ENCODE results near the gene BGLAP. TPM values are rescaled to one million over a fixed set of nuclear protein-coding genes. Genes with fewer than 3 reads are reported as not detected.

The BGLAP gene
- total RNA-seq, 1 experiment from 2014 or later, result 0.67 TPM

- intact Hi-C loops (cut with micrococcal nuclease; ENCODE audit: unreplicated experiment), result no loop called here
- in situ Hi-C loops (cut with HindIII; ENCODE audit: low pct_unique_long_range_greater_than_20kb, low sequenced_read_pairs), result no loop called here
- DNase-seq (ENCODE audit: low read depth, low spot score) (no peak), ATAC-seq (no peak)
- H3K36me3 ChIP-seq (ENCODE audit: control insufficient read depth, insufficient read depth, low read length), result no peaks in the 10 kb centered on the region; the same call in 1 of the 2 replicates
- peak overlapping the region in 1 of 2 experiments; percentile 18; a peak in 1 of 4 replicates for H3K4me3 ChIP-seq (ENCODE audit: low read depth in 2 of 2, low read length in 2 of 2)
- ChIA-PET CTCF (interaction anchor here (0.6 kb wide), 1 partner anchor 12 kb away, joined by 4 read pairs; no protein-coding TSS in a partner anchor), POLR2A (interaction anchor here (0.5 kb wide), 1 partner anchor 21 kb away, joined by 3 read pairs; no protein-coding TSS in a partner anchor)
- no peaks in the 10 kb centered on the region for H3K27me3 ChIP-seq (ENCODE audit: control insufficient read depth, insufficient read depth, low read length)
- no peak overlapping the region for H3K27ac ChIP-seq (ENCODE audit: low read length)
- TF ChIP-seq REST (IDR thresholded peaks at IDR 0.05; ENCODE audit: insufficient read depth in 1 of 2, low read depth in 2 of 2, low read length in 1 of 2) (no peak), CTCF (IDR thresholded peaks at IDR 0.05) (no peak), SIN3A (IDR thresholded peaks at IDR 0.05; ENCODE audit: borderline replicate concordance, insufficient read depth, low read depth, low read length) (no peak), TCF7L2 (IDR thresholded peaks at IDR 0.05; ENCODE audit: low read depth, low read length) (no peak)
- peaks cover 9% of the 10 kb centered on the region for H3K4me1 ChIP-seq (ENCODE audit: control insufficient read depth, insufficient read depth, low read length)
- BruUV-seq (replicated peaks), result no TSS peak
- no peaks in the 10 kb centered on the region for H3K9me3 ChIP-seq (ENCODE audit: control insufficient read depth, insufficient read depth, low read depth, low read length)
These were observed 4.3 kb downstream of the BGLAP start for GRCh38 chr1:156246241-156246780.

GRCh38 chr1:156246781-156247459, 4.9 kb downstream of the BGLAP start:
- Histone ChIP-seq H3K27me3 (ENCODE audit: control insufficient read depth, insufficient read depth, low read length) (no peaks in the 10 kb centered on the region), H3K4me1 (ENCODE audit: control insufficient read depth, insufficient read depth, low read length) (peaks cover 9% of the 10 kb centered on the region), H3K9me3 (ENCODE audit: control insufficient read depth, insufficient read depth, low read depth, low read length) (no peaks in the 10 kb centered on the region), H3K27ac (ENCODE audit: low read length) (no peak overlapping the region), H3K36me3 (ENCODE audit: control insufficient read depth, insufficient read depth, low read length) (no peaks in the 10 kb centered on the region; the same call in 1 of the 2 replicates), H3K4me3 (ENCODE audit: low read depth in 2 of 2, low read length in 2 of 2) (no peak overlapping the region)
- DNase-seq (ENCODE audit: low read depth, low spot score) (no peak), ATAC-seq (peak; percentile 39)
- TF ChIP-seq REST (IDR thresholded peaks at IDR 0.05; ENCODE audit: insufficient read depth in 1 of 2, low read depth in 2 of 2, low read length in 1 of 2) (no peak), POLR2AphosphoS5 (IDR thresholded peaks at IDR 0.05; ENCODE audit: low read depth, low read length) (peak; percentile 17; the same call in 1 of the 2 replicates)
- BruUV-seq (replicated peaks), result no TSS peak
- in situ Hi-C loops (cut with HindIII; ENCODE audit: low pct_unique_long_range_greater_than_20kb, low sequenced_read_pairs), result no loop called here
- POLR2A ChIA-PET, result interaction anchor here (0.5 kb wide), 1 partner anchor 22 kb away, joined by 3 read pairs; no protein-coding TSS in a partner anchor
- CTCF ChIA-PET, result no interaction called here
- intact Hi-C loops (cut with micrococcal nuclease; ENCODE audit: unreplicated experiment), result no loop called here

Data from Panc1 (cell line).